H1 (cell line): ENCODE results near the gene SNRPA1. TPM values are rescaled to one million over a fixed set of nuclear protein-coding genes. Genes with fewer than 3 reads are reported as not detected.

Experiments used
- CBX8 ChIP-seq: fragments of 300-800, 300-1000 bp; sonication (generic); IDR thresholded peaks from 2 replicates; pipeline ENCODE4 v1.7.1; 2016; ENCODE audit warnings: low read depth, low read length, borderline replicate concordance
- RBBP5 ChIP-seq: IDR thresholded peaks from 2 replicates; pipeline ENCODE4 v1.7.1; 2012; ENCODE audit warnings: low read depth, mild to moderate bottlenecking, inconsistent platforms, low read length, moderate library complexity, borderline replicate concordance
- SP4 ChIP-seq: IDR thresholded peaks from 2 replicates; pipeline ENCODE4 v1.6.1; 2012; ENCODE audit warnings: low read length, inconsistent platforms
- polyA plus RNA-seq, 7 experiments: library from polyadenylated mRNA; depleted of rRNA in 3 of 7; stranded (reverse) in 5 of 7; unstranded in 2 of 7; fragments of >200 nt in 5 of 7; fragments of 200-250 nt in 2 of 7; gene quantifications; 1 replicate in 5 of 7; 2 replicates in 1 of 7; 4 replicates in 1 of 7; pipeline versions ENCODE4 v1.2.1 to v1.2.3, GENCODE V29; 2011 to 2013; ENCODE audit warnings: missing spikeins in 2 of 7, mixed read lengths in 2 of 7
- total RNA-seq: library from RNA; stranded (reverse); fragmentation: NEBNext Ultra II Directional; extraction: Animal tissue kit (Norgen Biotek cat#: 25700); gene quantifications from 2 replicates; pipeline ENCODE4 v1.2.1, GENCODE V29; 2021
- TF ChIP-seq, protein P1 (sequence below): fragments of 300-600 bp; sonication (generic); IDR thresholded peaks from 2 replicates; pipeline ENCODE4 v1.7.1; 2012; ENCODE audit warnings: low read length, moderate library complexity, mild to moderate bottlenecking, inconsistent platforms; ENCODE audit not compliant: insufficient replicate concordance

Gene SNRPA1
- total and polyA plus RNA-seq, 2 of the 8 experiments (the other 6 are each of a cell fraction or from before 2014, with no cell fraction given): 140 to 221 TPM

DNA sequence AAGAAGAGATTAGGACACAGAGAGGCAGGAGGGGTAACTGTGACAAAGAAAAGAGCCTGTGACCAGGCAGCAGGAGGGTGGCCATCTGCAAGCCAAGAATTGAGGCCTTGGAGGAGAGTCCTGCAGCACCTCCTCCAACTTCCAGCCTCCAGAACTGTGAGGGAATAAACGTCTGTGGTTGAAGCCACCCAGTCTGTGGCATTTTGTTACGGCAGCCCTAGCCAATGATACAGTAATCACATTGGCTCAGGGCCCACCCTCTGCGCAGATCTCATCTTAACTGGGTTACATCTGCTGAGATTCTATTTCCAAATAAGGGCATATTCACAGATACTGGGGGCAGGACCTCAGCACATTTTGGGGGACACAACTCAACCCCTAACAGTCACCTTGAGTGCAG lies 29.0 kb downstream of the SNRPA1 start (continued):
- TF ChIP-seq RBBP5: no peak
- no peak for TF ChIP-seq SP4
- TF ChIP-seq CBX8: no peak
- TF ChIP-seq, protein P1, sequence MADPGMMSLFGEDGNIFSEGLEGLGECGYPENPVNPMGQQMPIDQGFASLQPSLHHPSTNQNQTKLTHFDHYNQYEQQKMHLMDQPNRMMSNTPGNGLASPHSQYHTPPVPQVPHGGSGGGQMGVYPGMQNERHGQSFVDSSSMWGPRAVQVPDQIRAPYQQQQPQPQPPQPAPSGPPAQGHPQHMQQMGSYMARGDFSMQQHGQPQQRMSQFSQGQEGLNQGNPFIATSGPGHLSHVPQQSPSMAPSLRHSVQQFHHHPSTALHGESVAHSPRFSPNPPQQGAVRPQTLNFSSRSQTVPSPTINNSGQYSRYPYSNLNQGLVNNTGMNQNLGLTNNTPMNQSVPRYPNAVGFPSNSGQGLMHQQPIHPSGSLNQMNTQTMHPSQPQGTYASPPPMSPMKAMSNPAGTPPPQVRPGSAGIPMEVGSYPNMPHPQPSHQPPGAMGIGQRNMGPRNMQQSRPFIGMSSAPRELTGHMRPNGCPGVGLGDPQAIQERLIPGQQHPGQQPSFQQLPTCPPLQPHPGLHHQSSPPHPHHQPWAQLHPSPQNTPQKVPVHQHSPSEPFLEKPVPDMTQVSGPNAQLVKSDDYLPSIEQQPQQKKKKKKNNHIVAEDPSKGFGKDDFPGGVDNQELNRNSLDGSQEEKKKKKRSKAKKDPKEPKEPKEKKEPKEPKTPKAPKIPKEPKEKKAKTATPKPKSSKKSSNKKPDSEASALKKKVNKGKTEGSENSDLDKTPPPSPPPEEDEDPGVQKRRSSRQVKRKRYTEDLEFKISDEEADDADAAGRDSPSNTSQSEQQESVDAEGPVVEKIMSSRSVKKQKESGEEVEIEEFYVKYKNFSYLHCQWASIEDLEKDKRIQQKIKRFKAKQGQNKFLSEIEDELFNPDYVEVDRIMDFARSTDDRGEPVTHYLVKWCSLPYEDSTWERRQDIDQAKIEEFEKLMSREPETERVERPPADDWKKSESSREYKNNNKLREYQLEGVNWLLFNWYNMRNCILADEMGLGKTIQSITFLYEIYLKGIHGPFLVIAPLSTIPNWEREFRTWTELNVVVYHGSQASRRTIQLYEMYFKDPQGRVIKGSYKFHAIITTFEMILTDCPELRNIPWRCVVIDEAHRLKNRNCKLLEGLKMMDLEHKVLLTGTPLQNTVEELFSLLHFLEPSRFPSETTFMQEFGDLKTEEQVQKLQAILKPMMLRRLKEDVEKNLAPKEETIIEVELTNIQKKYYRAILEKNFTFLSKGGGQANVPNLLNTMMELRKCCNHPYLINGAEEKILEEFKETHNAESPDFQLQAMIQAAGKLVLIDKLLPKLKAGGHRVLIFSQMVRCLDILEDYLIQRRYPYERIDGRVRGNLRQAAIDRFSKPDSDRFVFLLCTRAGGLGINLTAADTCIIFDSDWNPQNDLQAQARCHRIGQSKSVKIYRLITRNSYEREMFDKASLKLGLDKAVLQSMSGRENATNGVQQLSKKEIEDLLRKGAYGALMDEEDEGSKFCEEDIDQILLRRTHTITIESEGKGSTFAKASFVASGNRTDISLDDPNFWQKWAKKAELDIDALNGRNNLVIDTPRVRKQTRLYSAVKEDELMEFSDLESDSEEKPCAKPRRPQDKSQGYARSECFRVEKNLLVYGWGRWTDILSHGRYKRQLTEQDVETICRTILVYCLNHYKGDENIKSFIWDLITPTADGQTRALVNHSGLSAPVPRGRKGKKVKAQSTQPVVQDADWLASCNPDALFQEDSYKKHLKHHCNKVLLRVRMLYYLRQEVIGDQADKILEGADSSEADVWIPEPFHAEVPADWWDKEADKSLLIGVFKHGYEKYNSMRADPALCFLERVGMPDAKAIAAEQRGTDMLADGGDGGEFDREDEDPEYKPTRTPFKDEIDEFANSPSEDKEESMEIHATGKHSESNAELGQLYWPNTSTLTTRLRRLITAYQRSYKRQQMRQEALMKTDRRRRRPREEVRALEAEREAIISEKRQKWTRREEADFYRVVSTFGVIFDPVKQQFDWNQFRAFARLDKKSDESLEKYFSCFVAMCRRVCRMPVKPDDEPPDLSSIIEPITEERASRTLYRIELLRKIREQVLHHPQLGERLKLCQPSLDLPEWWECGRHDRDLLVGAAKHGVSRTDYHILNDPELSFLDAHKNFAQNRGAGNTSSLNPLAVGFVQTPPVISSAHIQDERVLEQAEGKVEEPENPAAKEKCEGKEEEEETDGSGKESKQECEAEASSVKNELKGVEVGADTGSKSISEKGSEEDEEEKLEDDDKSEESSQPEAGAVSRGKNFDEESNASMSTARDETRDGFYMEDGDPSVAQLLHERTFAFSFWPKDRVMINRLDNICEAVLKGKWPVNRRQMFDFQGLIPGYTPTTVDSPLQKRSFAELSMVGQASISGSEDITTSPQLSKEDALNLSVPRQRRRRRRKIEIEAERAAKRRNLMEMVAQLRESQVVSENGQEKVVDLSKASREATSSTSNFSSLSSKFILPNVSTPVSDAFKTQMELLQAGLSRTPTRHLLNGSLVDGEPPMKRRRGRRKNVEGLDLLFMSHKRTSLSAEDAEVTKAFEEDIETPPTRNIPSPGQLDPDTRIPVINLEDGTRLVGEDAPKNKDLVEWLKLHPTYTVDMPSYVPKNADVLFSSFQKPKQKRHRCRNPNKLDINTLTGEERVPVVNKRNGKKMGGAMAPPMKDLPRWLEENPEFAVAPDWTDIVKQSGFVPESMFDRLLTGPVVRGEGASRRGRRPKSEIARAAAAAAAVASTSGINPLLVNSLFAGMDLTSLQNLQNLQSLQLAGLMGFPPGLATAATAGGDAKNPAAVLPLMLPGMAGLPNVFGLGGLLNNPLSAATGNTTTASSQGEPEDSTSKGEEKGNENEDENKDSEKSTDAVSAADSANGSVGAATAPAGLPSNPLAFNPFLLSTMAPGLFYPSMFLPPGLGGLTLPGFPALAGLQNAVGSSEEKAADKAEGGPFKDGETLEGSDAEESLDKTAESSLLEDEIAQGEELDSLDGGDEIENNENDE: no peak
